DND-41 (cell line): ENCODE data around the gene RBM6.

ENCODE experiments used
- ATAC-seq: fragments of 200-7000 bp; cut with Tn5 transposase; 3 replicates; pipeline ENCODE4 v1.9.1; 2021; ENCODE audit warnings: low read depth; ENCODE audit not compliant: insufficient read depth
- DNase-seq: peaks from one replicate; pipeline ENCODE4 v3.0.0-alpha.2; 2020
- H2AFZ ChIP-seq: 2 replicates; pipeline ENCODE4 v1.6.0; 2012; ENCODE audit warnings: low read depth, low read length
- H3K27ac ChIP-seq: 2 replicates; pipeline ENCODE4 v1.5.1; 2012; ENCODE audit warnings: low read length, inconsistent platforms
- H3K27me3 ChIP-seq: fragments of 200-600 bp; sonication (generic); 2 replicates; pipeline ENCODE4 v1.6.0; 2012; ENCODE audit warnings: low read length, mild to moderate bottlenecking, inconsistent platforms; ENCODE audit not compliant: insufficient read depth, poor library complexity
- H3K36me3 ChIP-seq: 2 replicates; pipeline ENCODE4 v1.5.1; 2012; ENCODE audit warnings: low read length, inconsistent platforms; ENCODE audit not compliant: insufficient read depth
- H3K4me1 ChIP-seq: 2 replicates; pipeline ENCODE4 v1.5.1; 2012; ENCODE audit warnings: mild to moderate bottlenecking, low read length; ENCODE audit not compliant: insufficient read depth
- H3K4me2 ChIP-seq: 2 replicates; pipeline ENCODE4 v1.6.0; 2012; ENCODE audit warnings: mild to moderate bottlenecking, moderate library complexity, low read length, inconsistent platforms; ENCODE audit not compliant: insufficient read depth
- H3K4me3 ChIP-seq, 2 experiments: fragments of 200-600 bp in 1 of 2; shearing (Covaris generic) in 1 of 2; 2 replicates each; pipeline ENCODE4 v1.5.1; 2012 to 2016; ENCODE audit warnings: inconsistent platforms in 2 of 2, low read length in 2 of 2, mild to moderate bottlenecking in 2 of 2, low read depth in 1 of 2, moderate library complexity in 1 of 2
- H3K79me2 ChIP-seq: 2 replicates; pipeline ENCODE4 v1.6.0; 2012; ENCODE audit warnings: low read length, inconsistent platforms; ENCODE audit not compliant: insufficient read depth
- H3K9ac ChIP-seq: 2 replicates; pipeline ENCODE4 v1.6.0; 2012; ENCODE audit warnings: low read depth, mild to moderate bottlenecking, inconsistent platforms, low read length, moderate library complexity
- H3K9me3 ChIP-seq: 2 replicates; pipeline ENCODE4 v1.5.1; 2012; ENCODE audit warnings: low read length, moderate library complexity, mild to moderate bottlenecking, inconsistent platforms; ENCODE audit not compliant: insufficient read depth, severe bottlenecking
- H4K20me1 ChIP-seq: 2 replicates; pipeline ENCODE4 v1.6.0; 2012; ENCODE audit warnings: low read length; ENCODE audit not compliant: insufficient read depth
- CTCF ChIP-seq: IDR thresholded peaks from 2 replicates; pipeline ENCODE4 v1.5.1; 2012; ENCODE audit warnings: borderline replicate concordance, low read length, moderate library complexity, mild to moderate bottlenecking; ENCODE audit not compliant: poor library complexity, severe bottlenecking; ENCODE audit errors: extremely low read depth
- EZH2 ChIP-seq: IDR thresholded peaks from 3 replicates; pipeline ENCODE4 v1.6.1; 2012; ENCODE audit warnings: borderline replicate concordance, low read depth, mild to moderate bottlenecking, moderate library complexity, low read length, inconsistent platforms; ENCODE audit not compliant: severe bottlenecking

The RBM6 gene

GRCh38 chr3:50095352-50095998 is 155.5 kb downstream of the RBM6 start:
- ATAC-seq (no peak), DNase-seq (no peak)
- TF ChIP-seq CTCF = no peak
- H4K20me1 ChIP-seq = peaks cover 23% of the 10 kb centered on the region
- peaks cover 97% of the 10 kb centered on the region for H3K36me3 ChIP-seq
- no peak overlapping the region for H3K9ac ChIP-seq
- H3K27ac ChIP-seq = no peak overlapping the region
- H3K4me1 ChIP-seq = peaks cover 11% of the 10 kb centered on the region
- H3K4me2 ChIP-seq = no peak overlapping the region
- H3K27me3 ChIP-seq = no peaks in the 10 kb centered on the region
- no peak overlapping the region for H3K4me3 ChIP-seq
- H3K9me3 ChIP-seq = no peaks in the 10 kb centered on the region
- H2AFZ ChIP-seq = no peak overlapping the region
- H3K79me2 ChIP-seq = peaks cover 68% of the 10 kb centered on the region

- DNase-seq (no peak), ATAC-seq (no peak)
- Histone ChIP-seq H3K9ac (no peak overlapping the region), H4K20me1 (peaks cover 19% of the 10 kb centered on the region), H3K9me3 (no peaks in the 10 kb centered on the region), H3K27me3 (no peaks in the 10 kb centered on the region), H3K4me2 (no peak overlapping the region), H3K79me2 (peaks cover 27% of the 10 kb centered on the region), H3K4me1 (no peaks in the 10 kb centered on the region), H2AFZ (no peak overlapping the region), H3K36me3 (peaks cover 98% of the 10 kb centered on the region), H3K4me3 (no peak overlapping the region), H3K27ac (no peak overlapping the region)
- TF ChIP-seq EZH2 (no peak), CTCF (no peak)
Measured at GRCh38 chr3:50100386-50100785, 160.4 kb downstream of the RBM6 start.

GRCh38 chr3:50100956-50101845 is 161.3 kb downstream of the RBM6 start:
- Histone ChIP-seq H3K9me3 (no peaks in the 10 kb centered on the region), H3K79me2 (peaks cover 19% of the 10 kb centered on the region), H3K4me2 (no peak overlapping the region), H3K4me3 (no peak overlapping the region), H3K4me1 (no peaks in the 10 kb centered on the region), H3K9ac (no peak overlapping the region), H3K27ac (no peak overlapping the region), H3K36me3 (peaks cover 98% of the 10 kb centered on the region), H4K20me1 (peaks cover 16% of the 10 kb centered on the region; the same call in 1 of the 2 replicates), H2AFZ (no peak overlapping the region), H3K27me3 (no peaks in the 10 kb centered on the region)
- ATAC-seq = no peak
- no peak for TF ChIP-seq CTCF
- no peak for TF ChIP-seq EZH2
- no peak for DNase-seq
